ENCODE data around the gene NSUN6. TPM values are rescaled to one million over a fixed set of nuclear protein-coding genes. Genes with fewer than 3 reads are reported as not detected.

NSUN6 gene
- total RNA-seq, 4 donors from 2014 or later, result 7.5 to 14.1 (median 11.7) TPM

DNA sequence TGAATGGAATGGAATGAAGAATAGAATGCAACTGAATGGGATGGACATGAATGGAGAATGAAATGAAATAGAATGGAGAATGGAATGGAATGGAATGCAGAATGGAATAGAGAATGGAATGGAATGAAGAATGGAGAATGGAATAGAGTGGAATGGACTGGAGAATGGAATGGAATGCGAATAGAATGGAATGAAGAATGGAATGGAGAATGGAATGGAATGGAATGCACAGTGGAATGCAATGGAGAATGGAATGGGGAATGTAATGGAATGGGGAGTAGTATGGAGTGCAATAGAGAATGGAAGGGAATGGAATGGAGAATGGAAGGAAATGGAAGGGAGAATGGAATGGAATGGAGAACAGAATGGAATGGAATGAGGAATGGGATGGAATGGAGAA is 93.4 kb downstream of the NSUN6 start:
- TF ChIP-seq, protein P1, sequence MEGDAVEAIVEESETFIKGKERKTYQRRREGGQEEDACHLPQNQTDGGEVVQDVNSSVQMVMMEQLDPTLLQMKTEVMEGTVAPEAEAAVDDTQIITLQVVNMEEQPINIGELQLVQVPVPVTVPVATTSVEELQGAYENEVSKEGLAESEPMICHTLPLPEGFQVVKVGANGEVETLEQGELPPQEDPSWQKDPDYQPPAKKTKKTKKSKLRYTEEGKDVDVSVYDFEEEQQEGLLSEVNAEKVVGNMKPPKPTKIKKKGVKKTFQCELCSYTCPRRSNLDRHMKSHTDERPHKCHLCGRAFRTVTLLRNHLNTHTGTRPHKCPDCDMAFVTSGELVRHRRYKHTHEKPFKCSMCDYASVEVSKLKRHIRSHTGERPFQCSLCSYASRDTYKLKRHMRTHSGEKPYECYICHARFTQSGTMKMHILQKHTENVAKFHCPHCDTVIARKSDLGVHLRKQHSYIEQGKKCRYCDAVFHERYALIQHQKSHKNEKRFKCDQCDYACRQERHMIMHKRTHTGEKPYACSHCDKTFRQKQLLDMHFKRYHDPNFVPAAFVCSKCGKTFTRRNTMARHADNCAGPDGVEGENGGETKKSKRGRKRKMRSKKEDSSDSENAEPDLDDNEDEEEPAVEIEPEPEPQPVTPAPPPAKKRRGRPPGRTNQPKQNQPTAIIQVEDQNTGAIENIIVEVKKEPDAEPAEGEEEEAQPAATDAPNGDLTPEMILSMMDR (IDR thresholded peaks at IDR 0.05; ENCODE audit: low read depth), result no peak

DNA sequence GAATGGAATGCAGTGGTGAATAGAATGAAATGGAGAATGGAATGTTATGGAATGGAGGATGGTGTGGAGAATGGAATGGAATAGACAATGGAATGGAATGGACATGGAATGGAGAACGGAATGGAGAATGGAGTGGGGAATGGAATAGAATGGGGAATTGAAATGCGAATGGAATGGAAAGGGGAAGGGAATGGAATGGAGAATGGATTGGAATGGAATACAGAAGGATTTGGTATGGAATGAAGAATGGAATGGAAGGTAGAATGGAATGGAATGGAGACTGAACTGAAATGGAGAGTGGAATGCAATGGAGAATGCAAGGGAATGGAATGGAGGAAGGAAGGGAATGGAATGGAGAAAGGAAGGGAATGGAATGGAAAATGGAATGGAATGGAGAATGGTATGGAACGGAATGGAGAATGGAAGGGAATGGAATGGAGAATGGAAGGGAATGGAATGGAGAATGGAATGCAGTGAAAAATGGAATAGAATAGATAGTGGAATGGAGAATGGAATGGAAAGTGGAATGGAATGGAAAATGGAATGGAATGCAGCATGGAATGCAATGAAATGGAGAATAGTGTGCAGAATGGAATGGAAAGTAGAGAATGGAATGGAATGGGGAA is 94.8 kb downstream of the NSUN6 start:
- TF ChIP-seq, protein P1 (IDR thresholded peaks at IDR 0.05; ENCODE audit: low read depth), result no peak

DNA sequence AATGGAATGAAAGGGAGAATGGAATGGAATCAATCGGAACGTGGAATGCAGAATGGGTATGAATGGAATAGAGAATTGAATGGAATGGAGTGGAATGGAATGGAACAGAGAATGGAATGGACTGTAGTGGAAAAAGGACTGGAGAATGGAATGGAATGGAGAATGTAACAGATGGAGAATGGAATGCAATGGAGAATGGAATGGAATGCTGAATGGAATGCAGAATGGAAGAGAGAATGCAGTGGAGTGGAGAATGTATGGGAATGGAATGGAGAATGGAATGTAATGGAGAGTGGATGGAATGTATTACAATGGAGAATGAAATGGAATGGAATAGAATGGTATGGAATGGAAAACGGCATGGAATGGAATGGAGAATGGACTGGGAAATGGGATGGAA is 96.9 kb downstream of the NSUN6 start:
- TF ChIP-seq, protein P1 (IDR thresholded peaks at IDR 0.05; ENCODE audit: low read depth), result no peak

DNA sequence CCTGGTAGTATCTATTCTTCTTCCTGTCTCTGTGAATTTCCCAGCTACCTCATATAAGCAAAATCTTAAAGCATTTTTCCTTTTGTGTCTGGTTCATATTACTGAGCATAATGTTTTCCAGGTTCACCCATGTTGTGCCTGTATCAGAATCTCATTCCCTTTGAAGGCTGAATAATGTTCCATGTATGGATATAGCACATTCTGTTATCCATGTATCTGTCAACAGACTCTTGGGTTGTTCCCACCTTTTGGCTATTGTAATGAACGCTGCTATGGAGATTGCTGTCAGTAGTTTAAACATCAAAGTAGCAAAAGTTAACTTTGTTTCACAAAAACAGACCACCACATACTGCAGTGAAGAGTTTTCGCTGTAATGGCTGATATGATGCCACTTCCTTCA is 99.9 kb downstream of the NSUN6 start:
- TF ChIP-seq, protein P1 (IDR thresholded peaks at IDR 0.05; ENCODE audit: low read depth), result no peak

DNA sequence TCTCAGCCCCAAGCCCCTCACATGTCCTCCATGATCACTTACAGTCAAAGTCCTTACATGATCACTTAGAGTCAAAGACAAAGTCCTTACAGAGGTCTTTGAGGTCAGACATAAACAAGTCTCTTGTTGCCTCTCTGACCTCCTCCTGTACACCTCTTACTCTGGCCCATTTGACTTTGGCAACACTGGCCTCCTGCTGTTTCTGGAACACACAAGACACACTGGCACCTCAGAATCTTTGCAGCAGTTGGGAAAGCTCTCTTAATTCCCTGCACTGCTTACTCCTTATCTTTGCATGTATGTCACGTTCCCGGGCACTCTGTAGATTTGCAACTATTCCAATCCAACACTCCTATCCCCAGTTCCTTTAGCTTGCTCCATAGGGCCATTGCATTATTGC is 102.3 kb downstream of the NSUN6 start:
- TF ChIP-seq, protein P1 (IDR thresholded peaks at IDR 0.05; ENCODE audit: low read depth), result no peak

DNA sequence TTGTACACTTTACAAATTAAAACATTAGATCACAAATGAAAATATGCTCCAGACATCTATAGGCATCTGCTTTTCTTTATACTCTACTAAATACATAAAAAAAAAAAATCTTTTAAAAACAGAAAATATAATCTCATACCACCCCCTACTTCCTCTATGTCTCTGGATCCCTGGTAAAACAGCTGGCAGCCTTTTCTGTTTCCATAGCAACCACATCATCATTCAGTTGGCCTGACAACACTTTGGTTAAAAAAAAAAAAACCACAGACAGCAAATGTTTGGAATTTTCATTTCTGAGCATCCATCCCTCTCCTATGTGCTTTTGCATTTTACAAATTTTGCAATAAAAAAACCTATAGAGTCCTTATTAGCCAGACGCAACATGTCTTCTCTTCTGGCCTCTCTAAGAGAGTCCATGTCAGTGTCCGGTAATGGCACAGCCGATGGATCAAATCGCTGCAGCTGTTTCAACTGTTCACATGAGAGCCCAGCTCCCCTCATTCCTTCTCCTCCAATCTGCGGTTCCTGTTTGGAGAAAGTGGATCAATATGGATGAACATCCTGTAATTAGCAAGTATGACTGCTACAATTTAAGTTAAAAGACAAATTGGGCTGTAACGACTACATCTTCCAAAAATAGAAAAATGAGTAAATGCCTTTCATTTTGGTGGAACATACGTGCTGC is 105.6 kb downstream of the NSUN6 start:
- TF ChIP-seq, protein P1 (IDR thresholded peaks at IDR 0.05; ENCODE audit: low read depth), result no peak

DNA sequence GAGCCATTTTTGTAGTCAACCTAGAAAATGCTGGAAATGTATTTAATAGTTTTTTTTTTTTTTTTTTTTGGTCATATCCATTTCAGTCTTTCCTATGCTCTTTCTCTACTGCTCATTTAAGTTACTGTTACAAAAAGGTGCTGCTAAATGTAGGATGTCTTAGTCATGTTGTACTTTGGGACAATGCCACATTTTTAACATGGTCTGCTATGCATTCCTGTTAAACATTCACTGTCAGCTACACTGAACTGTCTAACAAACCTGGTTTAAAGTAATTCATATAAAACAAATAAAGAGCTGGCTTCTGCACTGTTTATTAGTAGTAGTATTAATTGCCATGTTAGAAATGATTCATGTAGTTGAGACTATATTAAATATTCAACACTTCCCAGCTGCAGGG is 108.6 kb downstream of the NSUN6 start:
- TF ChIP-seq, protein P1 (IDR thresholded peaks at IDR 0.05; ENCODE audit: low read depth), result no peak

Measured in subcutaneous adipose tissue (tissue), 4 donors.